Transverse colon (tissue), 4 donors: ENCODE results near the gene AGPAT3. TPM values are rescaled to one million over a fixed set of nuclear protein-coding genes. Genes with fewer than 3 reads are reported as not detected.

ENCODE experiments used
- DNase-seq: peaks from one replicate; pipeline ENCODE4 v3.0.0-alpha.2; 2019
- H3K27ac ChIP-seq, 4 donors: fragments of 200-600 bp; sonication (generic); 2 replicates each; pipeline ENCODE4 v1.5.1; 2016 to 2018; ENCODE audit warnings: inconsistent platforms in 4 of 4
- H3K27me3 ChIP-seq: fragments of 200-600 bp; sonication (generic); 2 replicates; pipeline ENCODE4 v1.5.1; 2017; ENCODE audit warnings: inconsistent platforms
- H3K36me3 ChIP-seq, 4 donors: fragments of 200-600 bp; sonication (generic); 2 replicates each; pipeline ENCODE4 v1.5.1; 2017 to 2019; ENCODE audit warnings: inconsistent platforms in 4 of 4
- H3K4me1 ChIP-seq, 4 donors: fragments of 200-600 bp; sonication (generic); 2 replicates each; pipeline ENCODE4 v1.5.1; 2017 to 2020; ENCODE audit warnings: inconsistent platforms in 4 of 4
- H3K4me3 ChIP-seq, 4 donors: fragments of 200-600 bp; sonication (generic); 1 replicate in 1 of 4; 2 replicates in 3 of 4; pipeline versions ENCODE4 v1.5.1 to v1.6.1; 2017 to 2019; ENCODE audit warnings: inconsistent platforms in 4 of 4
- H3K9me3 ChIP-seq, 2 donors: fragments of 200-600 bp; sonication (generic); 2 replicates each; pipeline ENCODE4 v1.5.1; 2017 to 2019; ENCODE audit warnings: inconsistent platforms in 2 of 2
- CTCF ChIP-seq, 5 experiments: fragments of 200-600 bp in 3 of 5; fragments of 450-650 bp in 2 of 5; sonication (generic) in 3 of 5; IDR thresholded peaks; 1 replicate in 2 of 5; 2 replicates in 3 of 5; pipeline ENCODE4 v1.5.1; 2016 to 2017; ENCODE audit warnings: antibody characterized with exemption in 5 of 5, inconsistent platforms in 3 of 5, mild to moderate bottlenecking in 2 of 5, moderate library complexity in 1 of 5
- EP300 ChIP-seq: sonication (generic); formaldehyde crosslinking; IDR thresholded peaks from one replicate; pipeline ENCODE4 v1.6.1; 2017; ENCODE audit warnings: antibody characterized with exemption, low read depth
- POLR2A ChIP-seq: fragments of 450-650 bp; IDR thresholded peaks from one replicate; pipeline ENCODE4 v1.6.1; 2016; ENCODE audit warnings: antibody characterized with exemption, mild to moderate bottlenecking, moderate library complexity
- POLR2AphosphoS5 ChIP-seq, 3 donors: sonication (generic); formaldehyde crosslinking; IDR thresholded peaks; one replicate each; pipeline ENCODE4 v1.6.1; 2016; ENCODE audit warnings: antibody characterized with exemption in 3 of 3
- WGBS, 2 donors: methylation state at CpG; one replicate each; pipeline ENCODE4 v1.1.5; 2018; ENCODE audit warnings: low coverage in 1 of 2; 5-methylcytosine and 5-hydroxymethylcytosine counted together
- in situ Hi-C, 4 donors: fragments of 200-750 bp; cut with MboI; loops; one replicate each; pipeline versions ENCODE4 v1.15.0 to v1.15.1; 2017; ENCODE audit warnings: low sequenced_read_pairs in 3 of 4, low pct_ligation_motif_present in 1 of 4, low pct_unique_long_range_greater_than_20kb in 1 of 4
- intact Hi-C: fragments of 100-400 bp; cut with DNase I; formaldehyde crosslinking; loops from one replicate; pipeline ENCODE4 v1.15.1; 2023; ENCODE audit warnings: low total_unique reads
- total RNA-seq, 4 donors: library from RNA; depleted of rRNA; stranded (reverse); fragments of >200 nt; gene quantifications; one replicate each; pipeline ENCODE4 v1.1.0, GENCODE V29; 2016

Gene AGPAT3
- total RNA-seq, 4 donors from 2014 or later, result 59.9 to 116 (median 85.3) TPM

- in situ Hi-C loops (no loop called here), intact Hi-C loops (no loop called here)
- Histone ChIP-seq H3K36me3 (no peaks in the 10 kb centered on the region), H3K4me3 (no peak overlapping the region), H3K27me3 (no peaks in the 10 kb centered on the region), H3K4me1 (peaks cover 0 to 19% (median 3%) of the 10 kb centered on the region in 4 donors), H3K9me3 (no peaks in the 10 kb centered on the region), H3K27ac (no peak overlapping the region)
- WGBS, 2 donors, result 95% methylated on average over 9 of the region's 9 CpGs; no CpG with 5 or more reads in 1 of the 2 donors
- TF ChIP-seq EP300, result no peak
- TF ChIP-seq POLR2A, result no peak
- DNase-seq, result no peak
Measured at GRCh38 chr21:43890042-43890441, 25.0 kb downstream of the AGPAT3 start.

DNA sequence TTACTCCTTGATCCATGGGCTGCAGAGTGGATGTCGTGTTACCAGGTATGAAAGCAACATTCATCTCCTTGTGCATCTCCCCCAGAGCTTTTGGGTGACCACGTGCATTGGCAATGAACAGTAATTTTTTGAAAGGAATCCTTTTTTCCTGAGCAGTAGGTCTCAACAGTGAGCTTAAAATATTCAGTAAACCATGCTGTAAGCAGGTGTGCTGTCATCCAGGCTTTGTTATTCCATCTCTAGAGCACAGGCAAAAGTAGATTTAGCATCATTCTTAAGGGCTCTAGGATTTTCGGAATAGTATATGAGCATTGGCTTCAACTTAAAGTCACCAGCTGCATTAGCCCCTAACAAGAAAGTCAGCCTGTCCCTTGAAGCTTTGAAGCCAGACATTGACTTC lies 27.3 kb downstream of the AGPAT3 start:
- TF ChIP-seq CTCF (IDR thresholded peaks at IDR 0.05), result no peak
- TF ChIP-seq POLR2AphosphoS5 (IDR thresholded peaks at IDR 0.05), result no peak
- TF ChIP-seq POLR2A, result no peak
- TF ChIP-seq EP300, result no peak
- Histone ChIP-seq H3K27me3 (no peaks in the 10 kb centered on the region), H3K36me3 (no peaks in the 10 kb centered on the region), H3K27ac (no peak overlapping the region), H3K9me3 (no peaks in the 10 kb centered on the region), H3K4me1 (peaks cover 0 to 23% (median 6%) of the 10 kb centered on the region in 4 donors), H3K4me3 (no peak overlapping the region)
- in situ Hi-C loops (no loop called here), intact Hi-C loops (no loop called here)
- no peak for DNase-seq
- 96% methylated on average over 2 to 3 of the region's 3 CpGs for WGBS, 2 donors

DNA sequence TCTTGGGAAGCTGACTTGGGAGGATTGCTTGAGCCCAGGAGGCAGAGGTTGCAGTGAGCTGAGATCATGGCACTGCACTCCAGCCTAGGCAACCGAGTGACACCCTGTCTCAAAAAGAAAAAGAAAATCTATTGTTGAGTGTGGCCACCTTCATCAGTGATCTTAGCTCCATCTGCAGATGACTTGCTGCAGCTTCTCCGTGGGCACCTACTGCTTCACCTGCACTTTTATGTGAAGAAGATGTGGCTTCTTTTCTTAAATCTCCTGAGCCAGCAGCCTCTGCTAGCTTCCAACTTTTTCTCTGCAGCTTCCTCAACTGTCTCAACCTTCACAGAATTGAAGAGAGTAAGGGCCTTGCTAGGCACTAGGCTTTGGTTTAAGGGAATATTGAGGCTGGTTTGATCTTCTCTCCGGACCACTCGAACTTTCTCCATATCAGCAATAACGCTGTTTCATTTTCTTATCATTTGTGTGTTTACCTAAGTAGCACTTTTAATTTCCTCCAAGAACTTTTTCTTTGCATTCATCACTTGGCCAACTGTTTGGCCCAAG lies 28.0 kb downstream of the AGPAT3 start:
- Histone ChIP-seq H3K36me3 (no peaks in the 10 kb centered on the region), H3K4me1 (peaks cover 0 to 23% (median 6%) of the 10 kb centered on the region in 4 donors), H3K27ac (peak overlapping the region in 1 of 4 donors; percentile 5), H3K27me3 (no peaks in the 10 kb centered on the region), H3K9me3 (no peaks in the 10 kb centered on the region), H3K4me3 (no peak overlapping the region)
- intact Hi-C loops, result no loop called here
- WGBS, 2 donors, result 61 to 75% methylated on average over 3 to 5 of the region's 5 CpGs
- no peak for DNase-seq
- TF ChIP-seq EP300, result no peak
- TF ChIP-seq POLR2AphosphoS5 (IDR thresholded peaks at IDR 0.05), result no peak
- TF ChIP-seq CTCF (IDR thresholded peaks at IDR 0.05), result no peak
- TF ChIP-seq POLR2A, result no peak
- in situ Hi-C loops, result no loop called here

- H3K4me1 ChIP-seq, result peaks cover 0 to 23% (median 6%) of the 10 kb centered on the region in 4 donors
- no peaks in the 10 kb centered on the region for H3K9me3 ChIP-seq
- no peak for DNase-seq
- TF ChIP-seq CTCF (IDR thresholded peaks at IDR 0.05), result no peak
- in situ Hi-C loops (no loop called here), intact Hi-C loops (no loop called here)
- H3K27me3 ChIP-seq, result no peaks in the 10 kb centered on the region
- WGBS, 2 donors, result 62 to 67% methylated on average over 12 to 19 of the region's 19 CpGs
- H3K36me3 ChIP-seq, result no peaks in the 10 kb centered on the region
- peak overlapping the region in 1 of 4 donors; percentile 5 for H3K27ac ChIP-seq
- no peak overlapping the region for H3K4me3 ChIP-seq
Measured at GRCh38 chr21:43893536-43894205, 28.6 kb downstream of the AGPAT3 start.
